SK-N-SH (cell line): ENCODE measurements around the gene FRAT2. TPM values are rescaled to one million over a fixed set of nuclear protein-coding genes. Genes with fewer than 3 reads are reported as not detected.

ENCODE experiments used
- CTCF ChIA-PET: fragments of 300-600, 350-600 bp; formaldehyde crosslinking; extraction: SDS; loops from one replicate; lab custom pipeline; 2021; lab: Yijun Ruan, JAX
- POLR2A ChIA-PET: fragments of 350-600 bp; sonication (Branson Sonifier 250); formaldehyde crosslinking; extraction: SDS; loops from one replicate; lab custom pipeline; 2020; ENCODE audit warnings: antibody characterized with exemption, inconsistent platforms; lab: Yijun Ruan, JAX
- DNase-seq: peaks from one replicate; pipeline ENCODE4 v3.0.0; 2012
- H2AFZ ChIP-seq: fragments of 200-600 bp; sonication (generic); 2 replicates; pipeline ENCODE4 v1.8.1; 2016; ENCODE audit warnings: antibody characterized with exemption, mild to moderate bottlenecking, low read depth
- H3F3A ChIP-seq: fragments of 200-600 bp; sonication (generic); replicated peaks from 2 replicates; pipeline ENCODE3; 2016; ENCODE audit warnings: antibody characterized with exemption, mild to moderate bottlenecking; ENCODE audit not compliant: insufficient read depth
- H3K27ac ChIP-seq, 2 experiments: fragments of 200-500 bp in 1 of 2; fragments of 200-600 bp in 1 of 2; sonication (Bioruptor generic) in 1 of 2; sonication (generic), shearing (Covaris generic) in 1 of 2; 2 replicates each; pipeline versions ENCODE4 v1.5.1 to v1.6.1; 2014 to 2016; ENCODE audit warnings: low read depth in 2 of 2, inconsistent platforms in 1 of 2, low read length in 1 of 2, mild to moderate bottlenecking in 1 of 2, mixed read lengths in 1 of 2
- H3K27me3 ChIP-seq: fragments of 200-600 bp; sonication (generic), shearing (Covaris generic); 2 replicates; pipeline ENCODE4 v1.6.1; 2016; ENCODE audit warnings: mixed run types; ENCODE audit not compliant: insufficient read depth
- H3K36me3 ChIP-seq, 2 experiments: fragments of 200-500 bp in 1 of 2; fragments of 200-600 bp in 1 of 2; sonication (Bioruptor generic) in 1 of 2; sonication (generic) in 1 of 2; replicated peaks in 1 of 2; 2 replicates each; pipeline versions ENCODE3 to v1.5.1; 2014 to 2016; ENCODE audit warnings: low read length in 1 of 2, mild to moderate bottlenecking in 1 of 2; ENCODE audit not compliant: insufficient read depth in 2 of 2, control insufficient read depth in 1 of 2
- H3K4me1 ChIP-seq, 2 experiments: fragments of 200-500 bp in 1 of 2; fragments of 200-600 bp in 1 of 2; sonication (Bioruptor generic) in 1 of 2; sonication (generic), shearing (Covaris generic) in 1 of 2; 2 replicates each; pipeline versions ENCODE4 v1.5.1 to v1.6.1; 2014 to 2016; ENCODE audit warnings: low read depth in 1 of 2, low read length in 1 of 2, mixed run types in 1 of 2; ENCODE audit not compliant: insufficient read depth in 2 of 2, control insufficient read depth in 1 of 2
- H3K4me2 ChIP-seq: fragments of 200-600 bp; sonication (generic), shearing (Covaris generic); 2 replicates; pipeline ENCODE4 v1.6.1; 2017; ENCODE audit warnings: mixed run types
- H3K4me3 ChIP-seq, 2 experiments: fragments of 200-500 bp in 1 of 2; fragments of 200-600 bp in 1 of 2; sonication (Bioruptor generic) in 1 of 2; sonication (generic), shearing (Covaris generic) in 1 of 2; 2 replicates each; pipeline versions ENCODE4 v1.5.1 to v1.8.1; 2014 to 2016; ENCODE audit warnings: low read depth in 2 of 2, inconsistent platforms in 1 of 2, low read length in 1 of 2, mild to moderate bottlenecking in 1 of 2, mixed read lengths in 1 of 2, moderate library complexity in 1 of 2
- H3K79me2 ChIP-seq: fragments of 200-600 bp; sonication (generic); 2 replicates; pipeline ENCODE4 v1.8.1; 2017; ENCODE audit warnings: mild to moderate bottlenecking; ENCODE audit not compliant: insufficient read depth
- H3K9ac ChIP-seq: fragments of 200-600 bp; sonication (generic); 2 replicates; pipeline ENCODE4 v1.6.1; 2017; ENCODE audit warnings: mixed run types
- H3K9me2 ChIP-seq: fragments of 200-600 bp; sonication (generic); 2 replicates; pipeline ENCODE4 v1.6.1; 2017; ENCODE audit warnings: mixed run types
- H3K9me3 ChIP-seq: fragments of 200-600 bp; sonication (generic); 2 replicates; pipeline ENCODE4 v1.6.1; 2017; ENCODE audit warnings: mixed run types, mild to moderate bottlenecking, moderate library complexity
- H4K20me1 ChIP-seq: fragments of 200-600 bp; sonication (generic); 2 replicates; pipeline ENCODE4 v1.6.1; 2017; ENCODE audit warnings: mild to moderate bottlenecking, mixed run types; ENCODE audit not compliant: insufficient read depth
- EP300 ChIP-seq, 2 experiments: IDR thresholded peaks; 2 replicates each; pipeline versions ENCODE4 v1.4.0 to v1.6.1; 2012; ENCODE audit warnings: borderline replicate concordance in 1 of 2, low read depth in 1 of 2, low read length in 1 of 2
- EZH2phosphoT487 ChIP-seq: fragments of 200-600 bp; sonication (generic); IDR thresholded peaks from 2 replicates; pipeline ENCODE4 v1.6.1; 2017; ENCODE audit warnings: low read depth, mixed run types, mild to moderate bottlenecking, antibody characterized with exemption, moderate library complexity, borderline replicate concordance
- FOSL2 ChIP-seq: IDR thresholded peaks from 2 replicates; pipeline ENCODE4 v1.4.0; 2012; ENCODE audit warnings: low read depth, mild to moderate bottlenecking, moderate library complexity, borderline replicate concordance
- FOXJ3 ChIP-seq: sonication (generic); formaldehyde crosslinking; IDR thresholded peaks from 2 replicates; pipeline ENCODE4 v1.5.1; 2020; ENCODE audit warnings: mild to moderate bottlenecking, missing genetic modification reagents
- IRF3 ChIP-seq: fragments of 150-350 bp; IDR thresholded peaks from 2 replicates; pipeline ENCODE4 v1.6.1; 2016; ENCODE audit warnings: mild to moderate bottlenecking, low read depth, low read length
- JUND ChIP-seq: IDR thresholded peaks from 2 replicates; pipeline ENCODE4 v1.4.0; 2012
- MAX ChIP-seq: IDR thresholded peaks from 2 replicates; pipeline ENCODE4 v1.4.0; 2012; ENCODE audit warnings: low read depth
- MXI1 ChIP-seq: IDR thresholded peaks from 2 replicates; pipeline ENCODE4 v1.6.1; 2012; ENCODE audit warnings: mild to moderate bottlenecking, low read depth, low read length, improper control_type of control experiment
- NFIC ChIP-seq: IDR thresholded peaks from 2 replicates; pipeline ENCODE4 v1.4.0; 2012; ENCODE audit warnings: borderline replicate concordance
- NRF1 ChIP-seq: IDR thresholded peaks from 2 replicates; pipeline ENCODE4 v1.6.1; 2012; ENCODE audit warnings: low read depth, mild to moderate bottlenecking, low read length
- PBX3 ChIP-seq: IDR thresholded peaks from 2 replicates; pipeline ENCODE4; 2012
- SMC3 ChIP-seq: IDR thresholded peaks from 2 replicates; pipeline ENCODE4 v1.6.1; 2012; ENCODE audit warnings: low read depth, low read length, improper control_type of control experiment
- TEAD4 ChIP-seq: IDR thresholded peaks from 2 replicates; pipeline ENCODE4 v1.4.0; 2012; ENCODE audit warnings: mild to moderate bottlenecking, borderline replicate concordance; ENCODE audit not compliant: insufficient read depth
- USF1 ChIP-seq: IDR thresholded peaks from 2 replicates; pipeline ENCODE4 v1.4.0; 2012; ENCODE audit warnings: low read depth, borderline replicate concordance
- USF2 ChIP-seq: fragments of 150-350 bp; IDR thresholded peaks from 2 replicates; pipeline ENCODE4 v1.6.1; 2017; ENCODE audit warnings: antibody characterized with exemption, low read length, low read depth, borderline replicate concordance
- YY1 ChIP-seq: IDR thresholded peaks from 2 replicates; pipeline ENCODE4 v1.4.0; 2012; ENCODE audit warnings: low read depth, mild to moderate bottlenecking
- WGBS: methylation state at CpG from one replicate; pipeline ENCODE4 v1.1.6; 2017; ENCODE audit warnings: low lambda C conversion rate; 5-methylcytosine and 5-hydroxymethylcytosine counted together
- polyA plus RNA-seq, 3 experiments: library from polyadenylated mRNA; depleted of rRNA; stranded (reverse); fragments of >200 nt; gene quantifications; 2 replicates each; pipeline ENCODE4 v1.2.3, GENCODE V29; 2012

The FRAT2 gene
- polyA plus RNA-seq, 1 of the 3 experiments (the other 2 are of a cell fraction), result 2.4 TPM

- H4K20me1 ChIP-seq, result peaks cover 7% of the 10 kb centered on the region; the same call in 1 of the 2 replicates
- ChIA-PET POLR2A (no interaction called here), CTCF (interaction anchor here (1.0 to 1.5 kb wide), 3 partner anchors 9 to 72 kb away, joined by 4 to 6 read pairs (median 5); partner anchors contain the start of gene RRP12)
- H3F3A ChIP-seq, result no peaks in the 10 kb centered on the region
- DNase-seq, result no peak
- H3K79me2 ChIP-seq, result no peaks in the 10 kb centered on the region; the same call in 1 of the 2 replicates
- 80% methylated on average over 3 of the region's 3 CpGs for WGBS
- no peaks in the 10 kb centered on the region for H3K36me3 ChIP-seq
- H3K4me1 ChIP-seq, result peaks cover 0 to 18% of the 10 kb centered on the region in 2 experiments; a peak in 1 of 4 replicates
- H3K4me2 ChIP-seq, result no peak overlapping the region
- no peak overlapping the region for H3K9ac ChIP-seq
- H3K4me3 ChIP-seq, result no peak overlapping the region
- H2AFZ ChIP-seq, result no peak overlapping the region
- no peaks in the 10 kb centered on the region for H3K9me2 ChIP-seq
- H3K27ac ChIP-seq, result no peak overlapping the region
- H3K27me3 ChIP-seq, result no peaks in the 10 kb centered on the region
- TF ChIP-seq IRF3 (no peak), FOSL2 (peak; percentile 5; the same call in 1 of the 2 replicates)
- TF ChIP-seq, all 33 proteins: peak for 1
- H3K9me3 ChIP-seq, result no peaks in the 10 kb centered on the region
These were observed 5.7 kb downstream of the FRAT2 start for GRCh38 chr10:97328646-97329453.

DNA sequence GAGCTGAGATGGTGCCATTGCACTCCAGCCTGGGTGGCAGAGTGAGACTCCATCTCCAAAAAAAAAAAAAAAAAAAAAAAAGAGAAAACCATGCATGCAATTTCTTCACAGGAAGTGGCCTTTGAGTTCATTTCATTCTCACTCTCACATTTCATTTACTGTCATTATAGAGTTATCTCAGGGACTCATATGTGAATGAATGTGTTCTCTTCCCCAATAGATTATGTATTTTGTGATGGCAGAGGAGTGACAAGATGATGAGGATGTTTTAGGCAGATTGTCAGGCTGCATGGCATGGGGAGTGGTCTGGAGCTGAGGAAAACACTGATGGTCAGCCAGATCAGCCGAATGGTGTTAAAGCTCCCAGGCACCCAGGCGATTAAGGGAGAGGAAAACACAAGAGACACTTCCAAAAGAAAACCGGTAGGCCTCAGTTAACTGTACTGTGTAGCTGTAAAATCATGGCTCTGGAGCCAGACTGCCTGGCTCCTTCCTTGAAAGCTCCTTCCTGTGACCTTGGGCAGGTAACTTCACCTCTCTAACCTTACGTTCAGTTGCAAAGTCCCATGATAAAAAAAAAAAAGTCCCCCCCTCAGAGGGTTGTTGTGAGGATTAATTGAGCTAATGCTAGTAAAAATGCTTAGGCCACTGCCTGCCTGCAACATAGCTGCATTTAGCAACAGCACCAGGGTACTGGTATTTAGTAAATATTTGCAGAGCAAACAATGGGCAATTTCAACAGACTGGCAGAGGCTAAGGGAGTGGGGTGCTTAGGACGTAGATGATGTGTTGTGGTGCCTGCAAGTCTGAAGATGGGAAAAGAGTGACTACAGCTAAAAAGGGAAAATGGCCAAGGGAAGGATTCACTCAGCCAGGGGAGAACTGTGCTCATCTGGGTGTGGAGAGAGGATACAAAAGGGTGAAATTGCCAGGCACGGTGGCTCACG, 6.9 kb downstream of the FRAT2 start:
- no peak overlapping the region for H3K4me3 ChIP-seq
- 74% methylated on average over 7 of the region's 7 CpGs for WGBS
- no peaks in the 10 kb centered on the region for H3K36me3 ChIP-seq
- no peak overlapping the region for H2AFZ ChIP-seq
- no peaks in the 10 kb centered on the region; the same call in 1 of the 2 replicates for H3K79me2 ChIP-seq
- H3K27ac ChIP-seq, result no peak overlapping the region
- POLR2A ChIA-PET, result interaction anchor here (0.7 kb wide), 1 partner anchor 9 kb away, joined by 3 read pairs; the partner anchor contains the start of gene FRAT1
- no peak overlapping the region for H3K4me2 ChIP-seq
- CTCF ChIA-PET, result interaction anchor here (0.9 to 1.5 kb wide), 3 partner anchors 21 to 73 kb away, joined by 3 to 6 read pairs (median 4); partner anchors contain the start of gene RRP12
- no peaks in the 10 kb centered on the region for H3K9me2 ChIP-seq
- no peaks in the 10 kb centered on the region for H3K27me3 ChIP-seq
- no peak for TF ChIP-seq NFIC
- TF ChIP-seq MXI1, result no peak
- TF ChIP-seq EZH2phosphoT487, result no peak
- TF ChIP-seq USF2, result no peak
- TF ChIP-seq NRF1, result no peak
- no peak for TF ChIP-seq PBX3
- TF ChIP-seq TEAD4, result no peak
- no peak for TF ChIP-seq EP300 (IDR thresholded peaks at IDR 0.05; ENCODE audit: borderline replicate concordance in 1 of 2, low read depth in 1 of 2, low read length in 1 of 2)
- TF ChIP-seq FOXJ3, result no peak
- no peak for TF ChIP-seq IRF3
- TF ChIP-seq JUND, result no peak
- TF ChIP-seq MAX, result no peak
- no peak for TF ChIP-seq USF1
- TF ChIP-seq YY1, result no peak
- no peak for TF ChIP-seq SMC3
- no peak for DNase-seq
- H3F3A ChIP-seq, result no peaks in the 10 kb centered on the region
- H3K9ac ChIP-seq, result no peak overlapping the region
- no peaks in the 10 kb centered on the region for H3K9me3 ChIP-seq
- H3K4me1 ChIP-seq, result peaks cover 0 to 7% of the 10 kb centered on the region in 2 experiments; a peak in 1 of 4 replicates
- H4K20me1 ChIP-seq, result peaks cover 7% of the 10 kb centered on the region; the same call in 1 of the 2 replicates
